Glutamatergic neuron (in vitro differentiated cells): ENCODE results near the gene DRD4. TPM values are rescaled to one million over a fixed set of nuclear protein-coding genes. Genes with fewer than 3 reads are reported as not detected.

ENCODE experiments used
- DNase-seq: peaks from one replicate; pipeline ENCODE4 v3.0.0; 2022
- H3K27ac Mint-ChIP-seq: one replicate; pipeline ENCODE4 v1.8.0; 2020; ENCODE audit warnings: mild to moderate bottlenecking, mixed read lengths, inconsistent platforms; ENCODE audit not compliant: unreplicated experiment
- H3K27me3 Mint-ChIP-seq: one replicate; pipeline ENCODE4 v1.8.0; 2020; ENCODE audit warnings: mild to moderate bottlenecking, moderate library complexity, mixed read lengths, inconsistent platforms; ENCODE audit not compliant: unreplicated experiment
- H3K36me3 Mint-ChIP-seq: one replicate; pipeline ENCODE4 v1.8.0; 2020; ENCODE audit warnings: mild to moderate bottlenecking, mixed read lengths, inconsistent platforms; ENCODE audit not compliant: unreplicated experiment
- H3K4me1 Mint-ChIP-seq: one replicate; pipeline ENCODE4 v1.8.0; 2020; ENCODE audit warnings: mild to moderate bottlenecking, low read depth, mixed read lengths, inconsistent platforms; ENCODE audit not compliant: unreplicated experiment
- H3K4me3 Mint-ChIP-seq: one replicate; pipeline ENCODE4 v1.8.0; 2020; ENCODE audit warnings: mild to moderate bottlenecking, mixed read lengths, inconsistent platforms; ENCODE audit not compliant: unreplicated experiment
- H3K9me3 Mint-ChIP-seq: one replicate; pipeline ENCODE4 v1.8.0; 2020; ENCODE audit warnings: mild to moderate bottlenecking, moderate library complexity, mixed read lengths, inconsistent platforms; ENCODE audit not compliant: unreplicated experiment
- CTCF ChIP-seq: fragments of 200-600 bp; sonication (generic); IDR thresholded peaks from one replicate; pipeline ENCODE4 v1.5.0; 2021; ENCODE audit not compliant: partially characterized antibody, unreplicated experiment
- total RNA-seq: library from RNA; stranded (reverse); fragmentation: NEBNext Ultra II Directional; extraction: Animal tissue kit (Norgen Biotek cat#: 25700); gene quantifications from one replicate; pipeline ENCODE4 v1.2.1, GENCODE V29; 2021; ENCODE audit not compliant: unreplicated experiment

Gene DRD4
- total RNA-seq, 1 donor from 2014 or later: 2.9 TPM

DNA sequence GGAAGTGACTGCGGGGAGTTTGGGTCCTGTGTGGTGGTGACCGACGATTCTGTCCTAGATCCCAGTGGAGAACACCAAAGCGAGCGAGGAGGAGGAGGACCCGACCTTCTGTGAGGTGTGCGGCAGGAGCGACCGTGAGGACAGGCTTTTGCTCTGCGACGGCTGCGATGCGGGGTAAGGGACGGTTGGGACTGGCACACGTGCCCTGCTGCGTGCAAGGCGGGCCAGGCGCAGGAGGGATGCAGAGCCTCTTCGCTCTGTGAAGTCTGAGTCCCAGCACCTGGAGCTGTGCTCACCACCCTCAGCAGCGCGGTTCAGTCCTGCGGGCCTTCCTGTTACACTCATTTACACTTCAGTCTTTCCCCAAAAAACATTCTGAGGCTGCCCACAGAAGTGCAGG lies 44.6 kb upstream of the DRD4 start:
- TF ChIP-seq CTCF: no peak
- peaks cover 10% of the 10 kb centered on the region for H3K9me3 Mint-ChIP-seq
- peaks cover 12% of the 10 kb centered on the region for H3K27me3 Mint-ChIP-seq
- no peaks in the 10 kb centered on the region for H3K4me1 Mint-ChIP-seq
- no peaks in the 10 kb centered on the region for H3K36me3 Mint-ChIP-seq
- DNase-seq: no peak
- H3K27ac Mint-ChIP-seq: no peak overlapping the region
- H3K4me3 Mint-ChIP-seq: no peak overlapping the region

DNA sequence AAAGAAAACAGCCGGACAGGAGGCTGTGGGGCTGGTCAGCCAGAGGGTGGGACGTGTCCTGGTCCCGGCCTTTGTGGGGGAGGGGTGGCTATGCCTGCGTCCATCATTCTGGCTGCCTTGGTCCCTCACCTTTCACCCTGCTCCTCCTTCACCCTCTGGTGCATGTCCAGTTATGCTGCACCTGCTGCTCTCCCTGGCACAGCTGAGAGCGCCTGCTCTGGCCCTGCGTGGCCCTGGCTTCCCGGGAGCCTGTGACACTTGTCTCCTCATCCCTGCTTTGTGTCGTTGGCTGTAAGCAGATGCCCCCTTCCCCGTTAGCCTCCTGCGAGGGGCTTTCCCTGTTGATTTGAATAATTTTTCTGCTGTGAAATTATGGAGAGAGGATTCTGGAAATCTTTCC lies 44.2 kb upstream of the DRD4 start:
- peaks cover 10% of the 10 kb centered on the region for H3K9me3 Mint-ChIP-seq
- no peak overlapping the region for H3K4me3 Mint-ChIP-seq
- no peak for DNase-seq
- TF ChIP-seq CTCF: no peak
- H3K27ac Mint-ChIP-seq: no peak overlapping the region
- peaks cover 12% of the 10 kb centered on the region for H3K27me3 Mint-ChIP-seq
- H3K36me3 Mint-ChIP-seq: no peaks in the 10 kb centered on the region
- no peaks in the 10 kb centered on the region for H3K4me1 Mint-ChIP-seq

GRCh38 chr11:593347-593746 lies 43.7 kb upstream of the DRD4 start:
- DNase-seq: no peak
- H3K36me3 Mint-ChIP-seq: no peaks in the 10 kb centered on the region
- peaks cover 9% of the 10 kb centered on the region for H3K9me3 Mint-ChIP-seq
- no peak overlapping the region for H3K27ac Mint-ChIP-seq
- H3K4me3 Mint-ChIP-seq: no peak overlapping the region
- no peak for TF ChIP-seq CTCF
- H3K27me3 Mint-ChIP-seq: peaks cover 9% of the 10 kb centered on the region
- H3K4me1 Mint-ChIP-seq: no peaks in the 10 kb centered on the region

GRCh38 chr11:595400-595799 lies 41.7 kb upstream of the DRD4 start:
- Mint-ChIP-seq H3K9me3 (peaks cover 12% of the 10 kb centered on the region), H3K27me3 (peaks cover 10% of the 10 kb centered on the region), H3K27ac (no peak overlapping the region), H3K4me3 (no peak overlapping the region), H3K36me3 (no peaks in the 10 kb centered on the region), H3K4me1 (no peaks in the 10 kb centered on the region)
- DNase-seq: no peak
- no peak for TF ChIP-seq CTCF

GRCh38 chr11:596374-596773 lies 40.7 kb upstream of the DRD4 start:
- no peak for DNase-seq
- no peak overlapping the region for H3K27ac Mint-ChIP-seq
- no peaks in the 10 kb centered on the region for H3K4me1 Mint-ChIP-seq
- peaks cover 9% of the 10 kb centered on the region for H3K9me3 Mint-ChIP-seq
- peaks cover 10% of the 10 kb centered on the region for H3K27me3 Mint-ChIP-seq
- TF ChIP-seq CTCF: no peak
- H3K36me3 Mint-ChIP-seq: no peaks in the 10 kb centered on the region
- no peak overlapping the region for H3K4me3 Mint-ChIP-seq
